ENCODE results near the gene PRG3.
"Not testable (repeated sequence)": the region's sequence is repeated elsewhere in the genome, so short reads cannot be mapped to it uniquely, and the experiment has no call there.

Gene PRG3

DNA sequence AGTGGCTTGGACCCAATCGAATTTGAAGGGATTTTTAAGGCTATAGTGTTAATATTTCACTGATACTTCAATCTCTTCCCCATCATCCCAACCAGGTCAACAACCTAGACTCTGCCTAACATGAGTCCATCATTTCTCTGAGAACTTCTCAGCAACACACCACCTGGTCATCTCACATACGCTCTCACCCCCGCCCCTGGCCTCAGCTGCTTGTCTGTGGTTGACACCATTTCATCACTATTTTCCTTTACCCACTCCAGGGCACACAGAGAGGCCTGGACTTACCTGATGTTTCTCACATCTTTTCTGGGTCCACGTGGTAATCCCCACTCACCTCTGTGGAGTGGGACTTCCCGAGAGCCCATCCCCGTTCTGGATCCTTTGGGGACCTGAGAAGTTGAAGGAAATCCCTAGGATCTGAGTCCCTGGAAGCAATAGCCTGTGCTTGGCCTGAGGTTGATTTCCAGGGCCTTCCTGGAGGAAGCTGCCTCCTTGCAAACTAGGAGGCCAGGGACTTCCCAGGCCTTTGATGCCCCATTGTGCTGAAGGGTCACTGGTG is 39.6 kb downstream of the PRG3 start:
- no peak for DNase-seq (ENCODE audit: low read depth in 2 of 3, low spot score in 2 of 3)

DNA sequence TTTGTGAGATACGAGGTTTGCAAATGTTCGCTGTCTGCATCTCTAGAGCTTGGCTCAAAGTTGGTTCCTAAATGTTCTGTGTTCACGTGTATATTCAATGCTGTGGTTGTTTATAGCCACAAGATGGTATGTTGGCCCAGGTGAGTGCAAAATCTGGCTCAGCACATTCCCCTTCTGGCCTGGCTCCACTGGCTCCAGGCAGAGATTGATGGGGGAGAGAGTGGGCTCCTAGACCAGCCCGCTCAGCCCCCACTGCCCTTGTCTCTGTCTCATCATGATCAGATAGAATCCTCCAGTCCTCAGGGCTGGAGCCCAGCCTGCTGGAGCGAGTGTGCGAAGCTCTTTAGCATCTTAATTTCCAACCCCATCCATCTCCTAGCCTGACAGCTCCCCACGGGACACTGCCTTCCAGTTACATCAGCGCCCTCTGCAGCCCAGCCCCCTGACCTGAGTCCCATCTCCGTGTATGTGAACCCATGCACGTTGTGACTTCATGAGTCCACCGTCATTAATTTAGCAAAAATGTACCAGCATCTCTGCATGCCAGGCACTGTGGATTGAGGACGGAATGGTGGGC is 40.8 kb downstream of the PRG3 start:
- DNase-seq (ENCODE audit: low read depth in 2 of 3, low spot score in 2 of 3) = no peak

DNA sequence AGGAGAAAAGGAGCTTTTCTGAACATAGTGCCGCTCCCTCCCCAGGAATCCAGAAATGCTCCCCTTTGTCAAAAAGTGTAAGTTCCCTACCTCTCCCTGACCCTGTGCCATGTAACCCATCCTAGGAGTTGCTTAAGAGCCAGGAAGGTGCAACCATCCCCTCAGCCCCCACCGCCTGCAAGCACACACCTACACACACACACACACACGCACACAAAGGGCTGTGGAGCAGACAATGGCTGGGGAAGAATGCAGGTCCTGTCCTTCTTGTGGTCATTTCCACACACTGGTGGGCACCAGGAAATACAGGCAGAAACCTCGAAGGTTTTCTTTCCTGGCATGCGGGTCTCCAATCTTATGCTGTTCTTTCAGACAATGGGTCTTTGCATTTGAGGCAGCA is 41.6 kb downstream of the PRG3 start:
- no peak for DNase-seq (ENCODE audit: low read depth in 2 of 3, low spot score in 2 of 3)

DNA sequence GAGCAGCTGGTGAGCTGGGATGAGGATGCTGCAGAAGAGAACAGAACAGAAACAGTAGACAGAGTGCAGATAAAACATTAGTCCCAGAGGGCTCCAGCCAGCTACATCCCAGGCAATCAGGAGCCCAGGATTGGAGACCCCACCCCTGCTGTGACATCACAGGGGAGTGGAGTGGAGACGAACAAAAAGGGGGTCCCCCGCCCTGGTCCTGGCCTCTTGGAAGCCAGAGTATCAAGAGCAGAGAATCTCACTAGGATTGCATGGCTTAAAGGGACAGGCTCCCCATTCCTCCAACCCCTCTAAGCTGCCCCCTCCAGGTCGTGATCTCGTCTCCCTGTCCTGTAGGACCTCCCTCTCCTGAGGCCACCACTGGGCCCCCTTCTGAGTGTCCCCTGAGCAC is 42.8 kb downstream of the PRG3 start, which contains the start of gene P2RX3:
TSS of gene P2RX3 (plus strand) at position 211 of the 400 bp plus-strand sequence. CDS start 199 bp downstream, outside the sequence.
- no peak for DNase-seq (ENCODE audit: low read depth in 2 of 3, low spot score in 2 of 3)

DNA sequence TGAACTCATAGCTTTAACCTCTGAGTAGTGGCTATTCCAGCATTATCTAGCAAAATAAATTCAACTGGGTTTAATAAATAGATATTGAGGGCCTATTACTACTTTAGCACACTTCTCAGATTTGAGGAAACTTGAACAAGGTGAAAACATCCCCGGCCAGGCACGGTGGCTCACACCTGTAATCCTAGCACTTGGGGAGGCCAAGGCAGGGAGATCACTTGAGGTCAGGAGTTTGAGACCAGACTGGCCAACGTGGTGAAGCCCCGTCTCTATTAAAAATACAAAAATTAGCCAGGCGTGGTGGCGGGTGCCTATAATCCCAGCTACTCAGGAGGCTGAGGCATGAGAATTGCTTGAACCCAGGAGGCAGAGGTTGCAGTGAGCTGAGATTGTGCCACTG is 44.1 kb downstream of the PRG3 start:
- DNase-seq (ENCODE audit: low read depth in 2 of 3, low spot score in 2 of 3) = not testable (repeated sequence)

- DNase-seq (ENCODE audit: low read depth in 2 of 3, low spot score in 2 of 3) = peak in 1 of 3 experiments; percentile 9
These were observed 44.8 kb downstream of the PRG3 start for GRCh38 chr11:57336111-57336666.

- peak; percentile 62 to 71 (median 63) for DNase-seq (ENCODE audit: low read depth in 2 of 3, low spot score in 2 of 3)
These were observed 45.4 kb downstream of the PRG3 start, which contains the start of gene SSRP1 for GRCh38 chr11:57335343-57336110. Gene SSRP1, minus strand, starts transcription at chr11:57335892. Its CDS starts 771 bp downstream, at chr11:57335121.

- no peak for DNase-seq (ENCODE audit: low read depth in 2 of 3, low spot score in 2 of 3)
These were observed 46.0 kb downstream of the PRG3 start for GRCh38 chr11:57335023-57335342.

- no peak for DNase-seq (ENCODE audit: low read depth in 2 of 3, low spot score in 2 of 3)
These were observed 48.1 kb downstream of the PRG3 start for GRCh38 chr11:57332694-57333440.

- no peak for DNase-seq (ENCODE audit: low read depth in 2 of 3, low spot score in 2 of 3)
These were observed 49.2 kb downstream of the PRG3 start for GRCh38 chr11:57331720-57332119.

- no peak for DNase-seq (ENCODE audit: low read depth in 2 of 3, low spot score in 2 of 3)
These were observed 50.9 kb downstream of the PRG3 start for GRCh38 chr11:57330029-57330428.

GRCh38 chr11:57327721-57328120 is 53.2 kb downstream of the PRG3 start:
- no peak for DNase-seq (ENCODE audit: low read depth in 2 of 3, low spot score in 2 of 3)

All from activated CD8-positive, alpha-beta memory T cell treated with anti-CD3 and anti-CD28 coated beads for 48 hours (primary cell).